AG04450 (cell line): ENCODE measurements around the gene PPIG. TPM values are rescaled to one million over a fixed set of nuclear protein-coding genes. Genes with fewer than 3 reads are reported as not detected.

Experiments
- CTCF ChIA-PET: fragments of 300-600, 350-600 bp; formaldehyde crosslinking; extraction: SDS; loops from one replicate; lab custom pipeline; 2022; ENCODE audit warnings: antibody characterized with exemption, inconsistent platforms; lab: Charles Lee
- POLR2A ChIA-PET: fragments of 350-600 bp; formaldehyde crosslinking; extraction: SDS; loops from one replicate; lab custom pipeline; 2021; ENCODE audit warnings: antibody characterized with exemption, inconsistent platforms; lab: Yijun Ruan, JAX
- DNase-seq: peaks from one replicate; pipeline ENCODE4 v3.0.0-alpha.2; 2011; ENCODE audit warnings: low read depth, low spot score
- H3K27ac ChIP-seq: one replicate; pipeline ENCODE4 v1.5.1; 2012; ENCODE audit warnings: low read depth, low read length, control low read depth
- H3K27me3 ChIP-seq: one replicate; pipeline ENCODE4 v1.6.0; 2012; ENCODE audit warnings: low read length; ENCODE audit not compliant: control insufficient read depth, insufficient read depth
- H3K4me3 ChIP-seq: 2 replicates; pipeline ENCODE4 v1.5.1; 2011; ENCODE audit warnings: mild to moderate bottlenecking, low read depth, low read length, control low read depth
- H3K9me3 ChIP-seq: 2 replicates; pipeline ENCODE4 v1.5.1; 2012; ENCODE audit warnings: low read length; ENCODE audit not compliant: control insufficient read depth, insufficient read depth
- CTCF ChIP-seq: IDR thresholded peaks from 2 replicates; pipeline ENCODE4 v1.5.1; 2011; ENCODE audit warnings: low read depth, low read length, control low read depth, inconsistent platforms
- polyA plus RNA-seq: library from polyadenylated mRNA; depleted of rRNA; stranded (reverse); fragments of >200 nt; gene quantifications from 2 replicates; pipeline ENCODE4 v1.2.3, GENCODE V29; 2011

PPIG gene
- polyA plus RNA-seq, 1 experiment: 47.1 TPM

DNA sequence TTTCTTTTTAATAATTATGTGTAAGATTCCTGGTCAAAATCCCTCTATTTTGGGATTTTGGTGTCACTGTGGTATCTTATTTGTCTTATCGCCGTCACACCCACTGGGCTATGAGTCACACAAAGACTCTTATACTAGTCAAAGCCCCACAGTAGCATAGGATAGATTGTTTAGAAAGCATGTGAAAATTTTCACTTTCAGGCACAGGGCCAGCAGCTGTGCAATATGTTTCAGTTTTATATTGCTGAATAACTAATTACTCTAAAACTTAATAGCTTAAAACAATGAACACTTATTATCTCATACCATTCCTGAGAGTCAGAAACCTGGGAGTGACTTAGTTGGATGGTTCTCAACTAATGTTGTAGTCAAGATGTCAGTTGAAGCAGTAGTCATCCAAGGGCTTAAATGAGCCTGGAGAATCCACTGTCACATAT, 86.1 kb downstream of the PPIG start:
- no peak overlapping the region for H3K4me3 ChIP-seq
- CTCF ChIA-PET: no interaction called here
- H3K9me3 ChIP-seq: no peaks in the 10 kb centered on the region
- no peaks in the 10 kb centered on the region for H3K27me3 ChIP-seq
- no peak for DNase-seq
- POLR2A ChIA-PET: no interaction called here
- H3K27ac ChIP-seq: no peak overlapping the region
- TF ChIP-seq CTCF: no peak

DNA sequence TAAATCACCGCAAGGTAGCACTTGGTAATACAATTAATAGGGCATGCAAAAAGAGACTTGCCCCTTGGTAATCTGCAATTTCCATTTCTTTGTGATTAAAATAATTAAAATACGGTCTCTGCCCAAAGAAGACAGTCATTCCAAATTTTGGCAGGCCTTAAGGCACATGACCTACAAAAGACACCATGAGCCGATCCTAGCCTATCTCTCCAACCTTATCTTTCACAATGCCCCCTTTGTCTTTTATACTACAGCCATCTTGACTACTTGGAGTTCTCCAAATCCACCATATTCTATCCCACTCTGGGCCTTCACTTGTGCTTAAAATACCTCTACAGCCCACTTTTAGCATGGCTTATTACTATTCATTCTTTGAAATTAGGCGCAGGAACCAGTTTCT, 86.8 kb downstream of the PPIG start:
- H3K4me3 ChIP-seq: no peak overlapping the region
- H3K27ac ChIP-seq: no peak overlapping the region
- ChIA-PET POLR2A (no interaction called here), CTCF (no interaction called here)
- H3K9me3 ChIP-seq: no peaks in the 10 kb centered on the region
- H3K27me3 ChIP-seq: no peaks in the 10 kb centered on the region
- DNase-seq: no peak
- no peak for TF ChIP-seq CTCF

GRCh38 chr2:169672406-169672805, 88.3 kb downstream of the PPIG start:
- TF ChIP-seq CTCF: no peak
- Histone ChIP-seq H3K4me3 (no peak overlapping the region), H3K27me3 (no peaks in the 10 kb centered on the region), H3K27ac (no peak overlapping the region), H3K9me3 (no peaks in the 10 kb centered on the region)
- CTCF ChIA-PET: no interaction called here
- POLR2A ChIA-PET: no interaction called here
- DNase-seq: no peak

DNA sequence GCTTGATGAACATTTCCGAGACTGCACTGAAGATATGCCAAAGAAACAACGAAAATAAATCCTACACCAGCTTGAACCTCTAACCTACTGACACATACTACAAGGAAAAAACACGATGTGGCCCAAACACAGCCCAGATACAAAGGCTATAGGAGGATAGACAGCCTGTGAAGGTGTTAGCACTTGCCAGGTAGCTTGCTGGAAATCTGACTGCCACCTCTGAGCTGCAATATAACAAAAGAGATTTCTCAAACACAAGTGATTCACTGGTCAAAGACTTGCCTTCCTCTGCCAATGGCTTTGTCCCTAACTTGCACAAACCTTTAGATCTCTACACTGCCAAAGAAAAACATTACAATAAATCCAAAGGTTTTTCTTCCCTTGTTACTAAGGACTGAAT, 89.0 kb downstream of the PPIG start:
- TF ChIP-seq CTCF: no peak
- no peak for DNase-seq
- ChIA-PET POLR2A (no interaction called here), CTCF (no interaction called here)
- no peak overlapping the region for H3K4me3 ChIP-seq
- H3K27me3 ChIP-seq: no peaks in the 10 kb centered on the region
- no peaks in the 10 kb centered on the region for H3K9me3 ChIP-seq
- no peak overlapping the region for H3K27ac ChIP-seq

DNA sequence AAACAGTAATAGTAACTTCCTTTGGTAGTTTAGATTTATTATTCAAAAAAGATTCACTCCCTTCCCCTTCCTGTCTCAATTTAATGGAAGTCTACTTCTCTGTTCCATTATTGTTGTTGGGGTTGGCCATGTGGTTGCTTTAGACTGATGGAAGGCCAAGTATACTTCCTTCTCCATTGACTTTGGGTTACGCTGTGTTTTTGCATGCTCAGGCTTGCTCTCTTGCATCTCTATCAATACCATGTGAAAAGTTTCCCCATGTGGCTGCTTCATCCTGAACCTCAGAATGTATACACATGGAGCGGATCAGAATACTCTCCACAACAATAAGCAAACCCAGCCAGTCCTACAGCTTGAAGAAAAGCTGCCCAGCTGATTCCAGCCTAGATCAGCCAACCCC, 89.8 kb downstream of the PPIG start:
- DNase-seq: no peak
- Histone ChIP-seq H3K4me3 (no peak overlapping the region), H3K27me3 (no peaks in the 10 kb centered on the region), H3K9me3 (no peaks in the 10 kb centered on the region), H3K27ac (no peak overlapping the region)
- POLR2A ChIA-PET: no interaction called here
- TF ChIP-seq CTCF: no peak
- CTCF ChIA-PET: interaction anchor here (1.2 kb wide), 1 partner anchor 10 kb away, joined by 4 read pairs; no protein-coding TSS in a partner anchor
